ENCODE measurements around the gene INSIG1.

GRCh38 chr7:155254018-155254417 is 43.7 kb upstream of the INSIG1 start:
- no peak for TF ChIP-seq ZNF384 (IDR thresholded peaks at IDR 0.05)
- no peak for TF ChIP-seq SP1 (IDR thresholded peaks at IDR 0.05)
- TF ChIP-seq ELF4 (IDR thresholded peaks at IDR 0.05) = no peak
- no peak for TF ChIP-seq LEF1 (IDR thresholded peaks at IDR 0.05; ENCODE audit: borderline replicate concordance)
- TF ChIP-seq SUZ12 (IDR thresholded peaks at IDR 0.05) = no peak
- TF ChIP-seq FOXA1 (IDR thresholded peaks at IDR 0.05) = no peak
- no peak for TF ChIP-seq PKNOX1 (IDR thresholded peaks at IDR 0.05)
- TF ChIP-seq L3MBTL2 (conservative IDR thresholded peaks at IDR 0.05) = no peak
- no peak for TF ChIP-seq ARNT (IDR thresholded peaks at IDR 0.05)
- no peak for TF ChIP-seq NFRKB (IDR thresholded peaks at IDR 0.05)
- no peak for TF ChIP-seq FOXM1 (IDR thresholded peaks at IDR 0.05; ENCODE audit: borderline replicate concordance)
- no peak for TF ChIP-seq FOXK2 (IDR thresholded peaks at IDR 0.05)
- TF ChIP-seq TARDBP (IDR thresholded peaks at IDR 0.05) = no peak

Measured in HEK293T (cell line).